Measurements from ENCODE around the gene PNMT.

DNA sequence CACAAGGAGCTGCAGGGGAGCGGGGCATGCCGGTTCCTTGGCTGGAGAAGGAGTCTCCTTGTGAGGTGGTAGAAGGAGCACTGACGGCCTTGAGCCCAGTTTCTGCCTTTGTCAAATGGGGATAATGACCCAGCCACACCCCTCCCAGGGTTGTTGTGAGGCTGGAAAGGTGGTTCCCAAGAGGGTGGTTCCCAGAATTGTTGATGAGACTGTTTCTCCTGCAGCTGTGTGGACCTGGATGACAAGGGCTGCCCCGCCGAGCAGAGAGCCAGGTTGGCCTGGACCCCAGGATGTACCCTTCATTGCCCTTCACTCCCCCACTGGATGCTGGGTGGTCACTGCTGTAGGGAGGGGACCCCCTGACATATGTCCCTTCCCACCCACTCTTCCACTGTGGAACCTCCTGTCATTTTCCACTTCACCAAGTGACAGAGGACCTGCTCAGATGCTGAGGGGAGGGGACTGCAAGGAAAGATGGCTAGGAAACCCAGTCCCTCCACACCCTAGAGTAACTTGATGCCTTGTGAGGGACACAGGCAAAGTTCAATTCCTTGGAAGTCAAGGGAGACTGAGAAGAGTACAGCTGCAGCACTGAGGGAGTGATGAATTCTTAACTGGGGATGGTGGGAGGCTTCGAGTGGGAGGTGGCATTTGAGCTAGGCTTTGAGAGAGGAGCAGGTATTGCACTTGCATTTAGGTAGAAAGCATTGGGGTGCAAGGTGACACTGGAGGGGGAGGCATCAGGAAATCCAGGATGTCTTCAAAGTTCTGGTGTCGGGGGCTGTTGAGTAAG lies 51.5 kb downstream of the PNMT start:
- TF ChIP-seq, protein P1, sequence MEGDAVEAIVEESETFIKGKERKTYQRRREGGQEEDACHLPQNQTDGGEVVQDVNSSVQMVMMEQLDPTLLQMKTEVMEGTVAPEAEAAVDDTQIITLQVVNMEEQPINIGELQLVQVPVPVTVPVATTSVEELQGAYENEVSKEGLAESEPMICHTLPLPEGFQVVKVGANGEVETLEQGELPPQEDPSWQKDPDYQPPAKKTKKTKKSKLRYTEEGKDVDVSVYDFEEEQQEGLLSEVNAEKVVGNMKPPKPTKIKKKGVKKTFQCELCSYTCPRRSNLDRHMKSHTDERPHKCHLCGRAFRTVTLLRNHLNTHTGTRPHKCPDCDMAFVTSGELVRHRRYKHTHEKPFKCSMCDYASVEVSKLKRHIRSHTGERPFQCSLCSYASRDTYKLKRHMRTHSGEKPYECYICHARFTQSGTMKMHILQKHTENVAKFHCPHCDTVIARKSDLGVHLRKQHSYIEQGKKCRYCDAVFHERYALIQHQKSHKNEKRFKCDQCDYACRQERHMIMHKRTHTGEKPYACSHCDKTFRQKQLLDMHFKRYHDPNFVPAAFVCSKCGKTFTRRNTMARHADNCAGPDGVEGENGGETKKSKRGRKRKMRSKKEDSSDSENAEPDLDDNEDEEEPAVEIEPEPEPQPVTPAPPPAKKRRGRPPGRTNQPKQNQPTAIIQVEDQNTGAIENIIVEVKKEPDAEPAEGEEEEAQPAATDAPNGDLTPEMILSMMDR (IDR thresholded peaks at IDR 0.05) = no peak
- TF ChIP-seq POLR2A (IDR thresholded peaks at IDR 0.05) = no peak

All from testis (tissue), 2 donors.